CD14-positive monocyte (primary cell): Measurements from ENCODE around the gene SMARCD2. TPM values are rescaled to one million over a fixed set of nuclear protein-coding genes. Genes with fewer than 3 reads are reported as not detected.

Experiments used
- DNase-seq, 3 donors: peaks; one replicate each; pipeline ENCODE4 v3.0.0-alpha.2; 2011 to 2022
- H2AFZ ChIP-seq: 2 replicates; pipeline ENCODE4 v1.6.0; 2012; ENCODE audit warnings: mild to moderate bottlenecking, low read depth, low read length, inconsistent platforms; ENCODE audit not compliant: insufficient read depth, poor library complexity, severe bottlenecking
- H3K27ac ChIP-seq, 2 donors: 1 replicate in 1 of 2; 2 replicates in 1 of 2; pipeline ENCODE4 v1.5.1; 2012 to 2013; ENCODE audit warnings: low read length in 2 of 2, control low read depth in 1 of 2, inconsistent platforms in 1 of 2, low read depth in 1 of 2, mild to moderate bottlenecking in 1 of 2
- H3K27me3 ChIP-seq, 2 donors: one replicate each; pipeline versions ENCODE4 v1.6.0 to v1.6.1; 2011 to 2013; ENCODE audit warnings: low read length in 2 of 2; ENCODE audit not compliant: control insufficient read depth in 2 of 2, insufficient read depth in 2 of 2
- H3K36me3 ChIP-seq, 2 donors: replicated peaks in 1 of 2; 1 replicate in 1 of 2; 2 replicates in 1 of 2; pipeline versions ENCODE4 v1.5.1 to v1.6.1; 2012 to 2013; ENCODE audit warnings: low read length in 2 of 2, control low read depth in 1 of 2, inconsistent platforms in 1 of 2, mild to moderate bottlenecking in 1 of 2; ENCODE audit not compliant: insufficient read depth in 2 of 2, control insufficient read depth in 1 of 2
- H3K4me1 ChIP-seq, 2 donors: 1 replicate in 1 of 2; 2 replicates in 1 of 2; pipeline versions ENCODE4 v1.5.1 to v1.6.1; 2012 to 2013; ENCODE audit warnings: low read length in 2 of 2, control low read depth in 1 of 2, inconsistent platforms in 1 of 2, mild to moderate bottlenecking in 1 of 2, moderate library complexity in 1 of 2; ENCODE audit not compliant: insufficient read depth in 2 of 2, control insufficient read depth in 1 of 2
- H3K4me2 ChIP-seq: replicated peaks from 2 replicates; pipeline ENCODE3; 2012; ENCODE audit warnings: low read length, moderate library complexity, mild to moderate bottlenecking; ENCODE audit not compliant: poor library complexity, severe bottlenecking; ENCODE audit errors: extremely low read depth
- H3K4me3 ChIP-seq, 3 experiments: fragments of 200-600 bp in 1 of 3; sonication (generic) in 1 of 3; replicated peaks in 1 of 3; 1 replicate in 2 of 3; 2 replicates in 1 of 3; pipeline ENCODE4 v1.5.1; 2011 to 2013; ENCODE audit warnings: low read length in 3 of 3, mild to moderate bottlenecking in 3 of 3, control low read depth in 2 of 3, low read depth in 2 of 3, inconsistent platforms in 1 of 3, moderate library complexity in 1 of 3
- H3K79me2 ChIP-seq: 2 replicates; pipeline ENCODE4 v1.6.0; 2012; ENCODE audit warnings: mild to moderate bottlenecking, control low read depth, inconsistent platforms, low read length, moderate library complexity; ENCODE audit not compliant: insufficient read depth
- H3K9ac ChIP-seq: 2 replicates; pipeline ENCODE4 v1.6.0; 2017; ENCODE audit warnings: low read length, mild to moderate bottlenecking; ENCODE audit not compliant: insufficient read depth, poor library complexity, severe bottlenecking
- H3K9me3 ChIP-seq, 2 donors: replicated peaks in 1 of 2; 1 replicate in 1 of 2; 2 replicates in 1 of 2; pipeline versions ENCODE4 v1.5.1 to v1.6.1; 2012 to 2013; ENCODE audit warnings: low read length in 2 of 2, control low read depth in 1 of 2; ENCODE audit not compliant: control insufficient read depth in 1 of 2, insufficient read depth in 1 of 2
- H4K20me1 ChIP-seq: 2 replicates; pipeline ENCODE4 v1.6.0; 2012; ENCODE audit warnings: mild to moderate bottlenecking, low read length, control low read depth, moderate library complexity; ENCODE audit not compliant: insufficient read depth
- H3K27ac Mint-ChIP-seq, 7 donors: one replicate each; pipeline ENCODE4 v1.8.0; 2020; ENCODE audit warnings: mild to moderate bottlenecking in 7 of 7, mixed read lengths in 7 of 7, moderate library complexity in 6 of 7, inconsistent platforms in 2 of 7
- H3K27me3 Mint-ChIP-seq, 3 donors: one replicate each; pipeline ENCODE4 v1.8.0; 2021 to 2022; ENCODE audit warnings: low read depth in 3 of 3, mild to moderate bottlenecking in 3 of 3, mixed read lengths in 3 of 3, moderate library complexity in 3 of 3, inconsistent platforms in 1 of 3
- H3K36me3 Mint-ChIP-seq, 2 donors: one replicate each; pipeline ENCODE4 v1.8.0; 2020; ENCODE audit warnings: mixed read lengths in 2 of 2, inconsistent platforms in 1 of 2, mild to moderate bottlenecking in 1 of 2
- H3K4me1 Mint-ChIP-seq: one replicate; pipeline ENCODE4 v1.8.0; 2020; ENCODE audit warnings: mild to moderate bottlenecking, mixed read lengths
- H3K4me3 Mint-ChIP-seq, 2 donors: one replicate each; pipeline ENCODE4 v1.8.0; 2020; ENCODE audit warnings: mild to moderate bottlenecking in 2 of 2, mixed read lengths in 2 of 2, moderate library complexity in 1 of 2
- H3K9me3 Mint-ChIP-seq, 7 donors: one replicate each; pipeline ENCODE4 v1.8.0; 2020 to 2022; ENCODE audit warnings: mixed read lengths in 7 of 7, mild to moderate bottlenecking in 6 of 7, moderate library complexity in 6 of 7, inconsistent platforms in 2 of 7
- WGBS: methylation state at CpG from one replicate; pipeline ENCODE4 v1.1.5; 2013; ENCODE audit warnings: missing lambda C conversion rate; ENCODE audit not compliant: insufficient coverage; 5-methylcytosine and 5-hydroxymethylcytosine counted together
- intact Hi-C, 2 donors: fragments of 100-400 bp; cut with micrococcal nuclease; formaldehyde crosslinking; loops; one replicate each; pipeline versions ENCODE4 v1.15.0 to v1.15.1; 2023
- polyA plus RNA-seq, 3 donors: library from polyadenylated mRNA; depleted of rRNA in 1 of 3; unstranded in 2 of 3; stranded (reverse) in 1 of 3; fragments of 300-500 nt in 2 of 3; fragments of >200 nt in 1 of 3; fragmentation: Illumina TruSeq in 2 of 3; gene quantifications; 1 replicate in 2 of 3; 2 replicates in 1 of 3; pipeline ENCODE4 v1.2.3, GENCODE V29; 2012 to 2021
- TF ChIP-seq, protein P1 (sequence below): fragments of 200-600 bp; IDR thresholded peaks from one replicate; pipeline ENCODE4 v1.8.0; 2022; ENCODE audit warnings: antibody characterized with exemption, mild to moderate bottlenecking

The SMARCD2 gene
- polyA plus RNA-seq, 3 donors, result 60.2 to 77.9 (median 64.0) TPM

GRCh38 chr17:63786971-63787711 is 55.3 kb downstream of the SMARCD2 start:
- H3K9me3 ChIP-seq, result no peaks in the 10 kb centered on the region
- no peak overlapping the region for H3K4me3 ChIP-seq
- no peaks in the 10 kb centered on the region for H3K27me3 Mint-ChIP-seq
- WGBS, result 99% methylated on average over 7 of the region's 13 CpGs
- H3K36me3 ChIP-seq, result peaks cover 59 to 92% of the 10 kb centered on the region in 2 donors
- peaks cover 99% of the 10 kb centered on the region for H4K20me1 ChIP-seq
- H3K4me3 Mint-ChIP-seq, result no peak overlapping the region
- H3K36me3 Mint-ChIP-seq, result peaks cover 34 to 66% of the 10 kb centered on the region in 2 donors
- TF ChIP-seq, protein P1, sequence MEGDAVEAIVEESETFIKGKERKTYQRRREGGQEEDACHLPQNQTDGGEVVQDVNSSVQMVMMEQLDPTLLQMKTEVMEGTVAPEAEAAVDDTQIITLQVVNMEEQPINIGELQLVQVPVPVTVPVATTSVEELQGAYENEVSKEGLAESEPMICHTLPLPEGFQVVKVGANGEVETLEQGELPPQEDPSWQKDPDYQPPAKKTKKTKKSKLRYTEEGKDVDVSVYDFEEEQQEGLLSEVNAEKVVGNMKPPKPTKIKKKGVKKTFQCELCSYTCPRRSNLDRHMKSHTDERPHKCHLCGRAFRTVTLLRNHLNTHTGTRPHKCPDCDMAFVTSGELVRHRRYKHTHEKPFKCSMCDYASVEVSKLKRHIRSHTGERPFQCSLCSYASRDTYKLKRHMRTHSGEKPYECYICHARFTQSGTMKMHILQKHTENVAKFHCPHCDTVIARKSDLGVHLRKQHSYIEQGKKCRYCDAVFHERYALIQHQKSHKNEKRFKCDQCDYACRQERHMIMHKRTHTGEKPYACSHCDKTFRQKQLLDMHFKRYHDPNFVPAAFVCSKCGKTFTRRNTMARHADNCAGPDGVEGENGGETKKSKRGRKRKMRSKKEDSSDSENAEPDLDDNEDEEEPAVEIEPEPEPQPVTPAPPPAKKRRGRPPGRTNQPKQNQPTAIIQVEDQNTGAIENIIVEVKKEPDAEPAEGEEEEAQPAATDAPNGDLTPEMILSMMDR, result no peak
- no peak overlapping the region for H3K4me2 ChIP-seq
- H3K4me1 ChIP-seq, result no peaks in the 10 kb centered on the region
- no peaks in the 10 kb centered on the region for H3K27me3 ChIP-seq
- peaks cover 78% of the 10 kb centered on the region for H3K79me2 ChIP-seq
- H3K9ac ChIP-seq, result no peak overlapping the region
- no peaks in the 10 kb centered on the region for H3K9me3 Mint-ChIP-seq
- H2AFZ ChIP-seq, result no peak overlapping the region
- peaks cover 1% of the 10 kb centered on the region for H3K4me1 Mint-ChIP-seq
- intact Hi-C loops, result no loop called here
- DNase-seq, result no peak
- peak overlapping the region in 2 of 7 donors; percentile 3 to 54 for H3K27ac Mint-ChIP-seq
- H3K27ac ChIP-seq, result peak overlapping the region in 1 of 2 donors; percentile 26

GRCh38 chr17:63786117-63786516 is 56.4 kb downstream of the SMARCD2 start:
- H3K27me3 Mint-ChIP-seq, result no peaks in the 10 kb centered on the region
- no peak overlapping the region for H3K4me2 ChIP-seq
- no peak overlapping the region for H3K4me3 Mint-ChIP-seq
- H3K27ac Mint-ChIP-seq, result peak overlapping the region in 1 of 7 donors; percentile 54
- H3K36me3 Mint-ChIP-seq, result peaks cover 32 to 63% of the 10 kb centered on the region in 2 donors
- peaks cover 1% of the 10 kb centered on the region for H3K4me1 Mint-ChIP-seq
- peaks cover 88% of the 10 kb centered on the region for H3K79me2 ChIP-seq
- H3K27me3 ChIP-seq, result no peaks in the 10 kb centered on the region
- no CpG with 5 or more reads among the region's 1 CpG for WGBS
- peaks cover 99% of the 10 kb centered on the region for H4K20me1 ChIP-seq
- DNase-seq, result no peak
- peaks cover 53 to 91% of the 10 kb centered on the region in 2 donors for H3K36me3 ChIP-seq
- TF ChIP-seq, protein P1, result no peak
- no peak overlapping the region for H3K9ac ChIP-seq
- H3K9me3 Mint-ChIP-seq, result no peaks in the 10 kb centered on the region
- no peaks in the 10 kb centered on the region for H3K4me1 ChIP-seq
- intact Hi-C loops, result no loop called here
- H2AFZ ChIP-seq, result no peak overlapping the region
- no peak overlapping the region for H3K4me3 ChIP-seq
- peak overlapping the region in 1 of 2 donors; percentile 1 for H3K27ac ChIP-seq
- H3K9me3 ChIP-seq, result no peaks in the 10 kb centered on the region
